Gastroesophageal sphincter (tissue), 4 donors: Measurements from ENCODE around the gene PPFIBP1. TPM values are rescaled to one million over a fixed set of nuclear protein-coding genes. Genes with fewer than 3 reads are reported as not detected.

ENCODE experiments used
- ATAC-seq: fragments of 150-250 bp; one replicate; pipeline ENCODE4 v1.9.1; 2016; ENCODE audit warnings: mild to moderate bottlenecking, moderate library complexity
- H3K27ac ChIP-seq, 4 donors: fragments of 200-600 bp; sonication (generic) in 3 of 4; 1 replicate in 3 of 4; 2 replicates in 1 of 4; pipeline ENCODE4 v1.5.1; 2016 to 2019
- H3K27me3 ChIP-seq: fragments of 200-600 bp; sonication (generic); one replicate; pipeline ENCODE4 v1.5.1; 2019
- H3K36me3 ChIP-seq, 2 donors: fragments of 200-600 bp; sonication (generic); one replicate each; pipeline ENCODE4 v1.5.1; 2019; ENCODE audit warnings: control low read depth in 1 of 2
- H3K4me1 ChIP-seq, 3 donors: fragments of 200-600 bp; sonication (generic); 1 replicate in 2 of 3; 2 replicates in 1 of 3; pipeline ENCODE4 v1.5.1; 2016 to 2019; ENCODE audit warnings: control low read depth in 2 of 3
- H3K4me3 ChIP-seq, 2 donors: fragments of 200-600 bp; sonication (generic); one replicate each; pipeline ENCODE4 v1.5.1; 2019; ENCODE audit warnings: mild to moderate bottlenecking in 1 of 2, moderate library complexity in 1 of 2
- H3K9me3 ChIP-seq, 3 donors: fragments of 200-600 bp; sonication (generic); one replicate each; pipeline ENCODE4 v1.5.1; 2017 to 2019; ENCODE audit warnings: control low read depth in 2 of 3
- EP300 ChIP-seq: sonication (generic); formaldehyde crosslinking; IDR thresholded peaks from one replicate; pipeline ENCODE4 v1.6.1; 2017; ENCODE audit warnings: antibody characterized with exemption, mild to moderate bottlenecking
- POLR2A ChIP-seq, 2 donors: fragments of 450-650 bp; IDR thresholded peaks; one replicate each; pipeline ENCODE4 v1.6.1; 2017; ENCODE audit warnings: antibody characterized with exemption in 2 of 2, mild to moderate bottlenecking in 2 of 2, moderate library complexity in 1 of 2
- POLR2AphosphoS5 ChIP-seq: sonication (generic); formaldehyde crosslinking; IDR thresholded peaks from one replicate; pipeline ENCODE4 v1.6.1; 2017; ENCODE audit warnings: antibody characterized with exemption
- WGBS, 2 donors: methylation state at CpG; one replicate each; pipeline ENCODE4 v1.1.5; 2018; ENCODE audit warnings: low coverage in 1 of 2; 5-methylcytosine and 5-hydroxymethylcytosine counted together
- total RNA-seq, 4 donors: library from RNA; depleted of rRNA; stranded (reverse); fragments of >200 nt; gene quantifications; one replicate each; pipeline ENCODE4 v1.1.0, GENCODE V29; 2016
- TF ChIP-seq, protein P1 (sequence below), 4 experiments: fragments of 200-600 bp in 2 of 4; fragments of 450-650 bp in 2 of 4; sonication (generic) in 1 of 4; IDR thresholded peaks; one replicate each; pipeline ENCODE4 v1.5.1; 2017 to 2019; ENCODE audit warnings: antibody characterized with exemption in 4 of 4, mild to moderate bottlenecking in 2 of 4, moderate library complexity in 2 of 4

Gene PPFIBP1
- total RNA-seq, 4 donors from 2014 or later: 70.7 to 78.7 (median 72.5) TPM

DNA sequence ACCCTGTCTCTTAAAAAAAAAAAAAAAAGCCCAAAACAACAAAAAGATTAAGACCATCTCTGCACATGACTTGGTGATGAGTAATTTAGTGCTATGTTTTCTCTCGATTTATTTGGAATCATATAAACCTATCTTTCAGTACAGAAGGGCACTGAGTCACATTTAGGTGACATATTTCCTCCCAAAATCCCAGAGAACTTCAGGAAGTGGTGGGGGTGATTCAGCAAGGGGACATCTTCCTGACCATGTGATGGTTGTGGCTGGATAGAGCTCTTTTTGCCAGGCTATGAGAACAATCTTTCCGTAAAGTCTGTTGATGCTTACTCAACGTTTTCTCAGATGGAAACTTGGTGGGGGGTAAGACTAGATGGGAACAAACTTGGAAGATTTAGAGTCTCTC, 50.0 kb downstream of the PPFIBP1 start:
- WGBS, 2 donors: 40 to 57% methylated on average over 1 to 3 of the region's 3 CpGs

DNA sequence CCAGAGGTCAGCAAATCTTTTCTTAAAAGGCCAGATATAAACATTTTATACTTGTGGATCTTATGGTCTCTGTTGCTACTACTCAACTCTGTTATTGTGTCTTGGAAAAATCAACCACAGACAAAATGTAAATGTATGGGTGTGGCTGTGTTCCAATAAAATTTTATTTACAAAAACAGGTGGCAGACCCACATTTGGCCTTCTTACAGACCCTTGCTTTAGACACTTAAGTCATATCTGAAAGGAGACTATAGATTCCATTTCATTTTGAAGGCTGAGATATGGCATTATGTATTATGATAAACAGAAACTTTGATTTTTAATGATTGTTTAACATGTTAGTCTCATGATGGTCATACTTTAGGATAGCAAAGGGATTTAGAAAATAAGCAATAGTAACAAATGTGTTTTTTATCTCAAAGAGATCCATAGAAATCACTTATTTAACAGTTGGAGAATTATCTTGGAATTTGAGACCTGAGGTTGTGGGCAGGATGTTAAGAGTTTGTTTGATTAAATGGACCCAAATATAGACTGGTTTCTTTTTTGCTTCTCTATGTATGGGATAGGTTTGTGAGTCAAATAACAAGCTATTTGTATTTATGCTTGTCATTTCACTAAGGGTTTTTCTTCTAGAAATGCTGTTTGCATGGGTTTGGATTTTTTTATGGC, 51.2 kb downstream of the PPFIBP1 start:
- Histone ChIP-seq H3K4me3 (no peak overlapping the region), H3K27ac (no peak overlapping the region), H3K4me1 (peaks cover 0 to 34% (median 5%) of the 10 kb centered on the region in 3 donors), H3K9me3 (no peaks in the 10 kb centered on the region), H3K36me3 (peaks cover 0 to 8% of the 10 kb centered on the region in 2 donors), H3K27me3 (no peaks in the 10 kb centered on the region)
- ATAC-seq: no peak
- TF ChIP-seq EP300 (no peak), POLR2AphosphoS5 (no peak), POLR2A (IDR thresholded peaks at IDR 0.05) (no peak)
- TF ChIP-seq, protein P1, sequence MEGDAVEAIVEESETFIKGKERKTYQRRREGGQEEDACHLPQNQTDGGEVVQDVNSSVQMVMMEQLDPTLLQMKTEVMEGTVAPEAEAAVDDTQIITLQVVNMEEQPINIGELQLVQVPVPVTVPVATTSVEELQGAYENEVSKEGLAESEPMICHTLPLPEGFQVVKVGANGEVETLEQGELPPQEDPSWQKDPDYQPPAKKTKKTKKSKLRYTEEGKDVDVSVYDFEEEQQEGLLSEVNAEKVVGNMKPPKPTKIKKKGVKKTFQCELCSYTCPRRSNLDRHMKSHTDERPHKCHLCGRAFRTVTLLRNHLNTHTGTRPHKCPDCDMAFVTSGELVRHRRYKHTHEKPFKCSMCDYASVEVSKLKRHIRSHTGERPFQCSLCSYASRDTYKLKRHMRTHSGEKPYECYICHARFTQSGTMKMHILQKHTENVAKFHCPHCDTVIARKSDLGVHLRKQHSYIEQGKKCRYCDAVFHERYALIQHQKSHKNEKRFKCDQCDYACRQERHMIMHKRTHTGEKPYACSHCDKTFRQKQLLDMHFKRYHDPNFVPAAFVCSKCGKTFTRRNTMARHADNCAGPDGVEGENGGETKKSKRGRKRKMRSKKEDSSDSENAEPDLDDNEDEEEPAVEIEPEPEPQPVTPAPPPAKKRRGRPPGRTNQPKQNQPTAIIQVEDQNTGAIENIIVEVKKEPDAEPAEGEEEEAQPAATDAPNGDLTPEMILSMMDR (IDR thresholded peaks at IDR 0.05): no peak

More for the DNA sequence above, 50.0 kb downstream of the PPFIBP1 start:
- H3K36me3 ChIP-seq: peaks cover 0 to 3% of the 10 kb centered on the region in 2 donors
- peaks cover 0 to 34% (median 5%) of the 10 kb centered on the region in 3 donors for H3K4me1 ChIP-seq
- TF ChIP-seq EP300 (no peak), POLR2AphosphoS5 (no peak), POLR2A (IDR thresholded peaks at IDR 0.05) (no peak)
- TF ChIP-seq, protein P1 (IDR thresholded peaks at IDR 0.05): no peak
- H3K27ac ChIP-seq: no peak overlapping the region
- ATAC-seq: peak; percentile 36
- H3K27me3 ChIP-seq: no peaks in the 10 kb centered on the region
- no peak overlapping the region for H3K4me3 ChIP-seq
- no peaks in the 10 kb centered on the region for H3K9me3 ChIP-seq

DNA sequence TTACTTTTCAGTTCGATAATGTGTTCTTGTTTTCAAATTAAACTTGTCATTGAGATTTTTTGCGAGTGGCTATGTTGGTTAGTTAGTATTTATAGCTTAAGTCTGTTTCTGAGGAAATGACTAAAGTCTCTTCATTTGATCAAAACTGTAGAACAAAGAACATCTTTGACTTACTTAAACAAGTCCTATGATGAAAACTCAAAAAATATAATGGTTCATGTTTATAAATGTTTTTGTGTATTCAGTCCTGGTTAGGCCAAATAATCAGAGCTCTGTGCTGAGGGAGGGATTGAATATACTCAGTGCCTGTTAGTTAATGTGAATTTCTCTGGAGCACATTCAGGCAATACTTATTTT, 51.7 kb downstream of the PPFIBP1 start:
- no peaks in the 10 kb centered on the region for H3K9me3 ChIP-seq
- H3K4me1 ChIP-seq: peaks cover 0 to 34% (median 5%) of the 10 kb centered on the region in 3 donors
- 47 to 51% methylated on average over 2 of the region's 2 CpGs for WGBS, 2 donors
- H3K4me3 ChIP-seq: no peak overlapping the region
- no peak for TF ChIP-seq EP300
- no peak for TF ChIP-seq POLR2AphosphoS5
- TF ChIP-seq POLR2A (IDR thresholded peaks at IDR 0.05): no peak
- TF ChIP-seq, protein P1 (IDR thresholded peaks at IDR 0.05): no peak
- H3K36me3 ChIP-seq: peaks cover 0 to 8% of the 10 kb centered on the region in 2 donors
- no peaks in the 10 kb centered on the region for H3K27me3 ChIP-seq
- H3K27ac ChIP-seq: no peak overlapping the region
- ATAC-seq: no peak

- no peaks in the 10 kb centered on the region for H3K27me3 ChIP-seq
- no peak overlapping the region for H3K27ac ChIP-seq
- H3K4me3 ChIP-seq: no peak overlapping the region
- no peak for ATAC-seq
- WGBS, 2 donors: 76 to 85% methylated on average over 2 of the region's 3 CpGs
- no peaks in the 10 kb centered on the region for H3K9me3 ChIP-seq
- TF ChIP-seq POLR2AphosphoS5 (no peak), EP300 (no peak), POLR2A (IDR thresholded peaks at IDR 0.05) (no peak)
- TF ChIP-seq, protein P1 (IDR thresholded peaks at IDR 0.05): no peak
- H3K36me3 ChIP-seq: peaks cover 0 to 8% of the 10 kb centered on the region in 2 donors
- peaks cover 0 to 34% (median 5%) of the 10 kb centered on the region in 3 donors for H3K4me1 ChIP-seq
These were observed 52.8 kb downstream of the PPFIBP1 start for GRCh38 chr12:27576667-27577347.

DNA sequence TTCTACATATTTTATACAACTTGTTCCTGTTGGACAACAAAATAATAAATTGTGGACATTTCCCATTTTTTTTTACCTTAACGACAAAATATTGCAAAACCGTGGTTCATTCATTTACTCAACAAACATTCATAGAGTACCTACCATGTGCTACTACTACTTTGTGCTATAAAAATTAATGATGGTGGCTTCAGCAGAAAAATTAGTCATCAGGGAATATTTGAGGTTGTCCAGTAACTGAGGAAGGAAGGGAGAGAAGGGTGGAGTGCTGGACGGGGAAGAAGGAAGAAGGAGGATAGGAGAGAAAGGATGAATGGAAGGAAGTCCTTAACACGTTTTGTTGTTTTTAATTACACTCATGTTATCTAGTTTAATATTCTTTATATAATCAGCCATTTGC, 53.7 kb downstream of the PPFIBP1 start:
- Histone ChIP-seq H3K4me3 (no peak overlapping the region), H3K36me3 (peaks cover 0 to 8% of the 10 kb centered on the region in 2 donors), H3K4me1 (peaks cover 1 to 33% (median 5%) of the 10 kb centered on the region in 3 donors), H3K27ac (no peak overlapping the region), H3K9me3 (no peaks in the 10 kb centered on the region), H3K27me3 (no peaks in the 10 kb centered on the region)
- WGBS, 2 donors: 61 to 85% methylated on average over 4 of the region's 4 CpGs
- TF ChIP-seq EP300 (no peak), POLR2AphosphoS5 (no peak), POLR2A (IDR thresholded peaks at IDR 0.05) (no peak)
- TF ChIP-seq, protein P1 (IDR thresholded peaks at IDR 0.05): no peak
- ATAC-seq: no peak
